GM21367 (cell line): ENCODE data around the gene FGFR3.

ENCODE experiments used
- ATAC-seq: cut with Tn5 transposase; IDR thresholded peaks from one replicate; pipeline ENCODE4 v1.9.1; 2021; ENCODE audit not compliant: unreplicated experiment

FGFR3 gene

GRCh38 chr4:1756079-1756478 is 37.0 kb upstream of the FGFR3 start:
- ATAC-seq = no peak

- no peak for ATAC-seq
Observed at GRCh38 chr4:1756893-1757779, 36.0 kb upstream of the FGFR3 start.

GRCh38 chr4:1757836-1758235 is 35.3 kb upstream of the FGFR3 start:
- ATAC-seq = no peak

- ATAC-seq = no peak
Observed at GRCh38 chr4:1758306-1759121, 34.6 kb upstream of the FGFR3 start.

- no peak for ATAC-seq
Observed at GRCh38 chr4:1759170-1759817, 33.8 kb upstream of the FGFR3 start.

- no peak for ATAC-seq
Observed at GRCh38 chr4:1759818-1760223, 33.3 kb upstream of the FGFR3 start.

GRCh38 chr4:1760521-1761071 is 32.5 kb upstream of the FGFR3 start:
- ATAC-seq = no peak

- ATAC-seq = no peak
Observed at GRCh38 chr4:1761130-1761689, 31.9 kb upstream of the FGFR3 start.

GRCh38 chr4:1762264-1763010 is 30.7 kb upstream of the FGFR3 start:
- no peak for ATAC-seq

GRCh38 chr4:1763070-1763549 is 30.0 kb upstream of the FGFR3 start:
- ATAC-seq = no peak

- no peak for ATAC-seq
Observed at GRCh38 chr4:1763550-1764080, 29.5 kb upstream of the FGFR3 start.

- no peak for ATAC-seq
Observed at GRCh38 chr4:1764670-1765069, 28.4 kb upstream of the FGFR3 start.

GRCh38 chr4:1765409-1766072 is 27.6 kb upstream of the FGFR3 start:
- ATAC-seq = no peak

GRCh38 chr4:1766106-1767060 is 26.7 kb upstream of the FGFR3 start:
- no peak for ATAC-seq

- ATAC-seq = no peak
Observed at GRCh38 chr4:1767061-1767769, 25.9 kb upstream of the FGFR3 start.

- no peak for ATAC-seq
Observed at GRCh38 chr4:1767770-1768366, 25.2 kb upstream of the FGFR3 start.

GRCh38 chr4:1768367-1769034 is 24.6 kb upstream of the FGFR3 start:
- no peak for ATAC-seq
